ENCODE measurements around the gene HECTD4.

DNA sequence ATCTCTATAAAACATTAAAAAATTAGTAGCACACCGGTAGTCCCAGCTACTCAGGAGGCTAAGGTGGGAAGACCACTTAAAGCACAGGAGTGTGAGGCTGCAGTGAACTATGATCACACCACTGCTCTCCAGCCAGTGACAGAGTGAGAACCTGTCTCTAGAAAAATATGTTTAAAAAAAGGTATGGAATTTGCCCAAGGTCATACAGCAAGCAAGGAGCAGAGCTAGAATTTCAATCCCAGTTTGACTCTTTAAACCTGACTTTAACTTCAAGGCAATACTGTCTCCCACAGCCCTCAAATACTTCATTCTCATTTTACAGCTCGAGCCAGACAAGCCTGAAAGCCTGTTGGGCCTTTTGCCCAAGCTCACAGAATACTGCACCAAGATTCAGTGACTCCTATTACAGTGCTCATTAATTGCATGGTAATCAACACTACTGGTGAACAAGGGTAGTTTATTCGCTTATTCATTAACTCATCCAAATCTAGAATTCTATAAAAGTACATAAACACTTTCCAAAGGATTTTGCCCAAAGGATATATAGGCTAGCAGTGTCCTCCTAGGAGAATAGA, 8.0 kb downstream of the HECTD4 start:
- TF ChIP-seq, protein P1, sequence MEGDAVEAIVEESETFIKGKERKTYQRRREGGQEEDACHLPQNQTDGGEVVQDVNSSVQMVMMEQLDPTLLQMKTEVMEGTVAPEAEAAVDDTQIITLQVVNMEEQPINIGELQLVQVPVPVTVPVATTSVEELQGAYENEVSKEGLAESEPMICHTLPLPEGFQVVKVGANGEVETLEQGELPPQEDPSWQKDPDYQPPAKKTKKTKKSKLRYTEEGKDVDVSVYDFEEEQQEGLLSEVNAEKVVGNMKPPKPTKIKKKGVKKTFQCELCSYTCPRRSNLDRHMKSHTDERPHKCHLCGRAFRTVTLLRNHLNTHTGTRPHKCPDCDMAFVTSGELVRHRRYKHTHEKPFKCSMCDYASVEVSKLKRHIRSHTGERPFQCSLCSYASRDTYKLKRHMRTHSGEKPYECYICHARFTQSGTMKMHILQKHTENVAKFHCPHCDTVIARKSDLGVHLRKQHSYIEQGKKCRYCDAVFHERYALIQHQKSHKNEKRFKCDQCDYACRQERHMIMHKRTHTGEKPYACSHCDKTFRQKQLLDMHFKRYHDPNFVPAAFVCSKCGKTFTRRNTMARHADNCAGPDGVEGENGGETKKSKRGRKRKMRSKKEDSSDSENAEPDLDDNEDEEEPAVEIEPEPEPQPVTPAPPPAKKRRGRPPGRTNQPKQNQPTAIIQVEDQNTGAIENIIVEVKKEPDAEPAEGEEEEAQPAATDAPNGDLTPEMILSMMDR (conservative IDR thresholded peaks at IDR 0.05; ENCODE audit: low read length), result no peak
- TF ChIP-seq EZH2phosphoT487 (IDR thresholded peaks at IDR 0.05; ENCODE audit: borderline replicate concordance), result no peak

Measured in Loucy (cell line).